Activated CD8-positive, alpha-beta memory T cell treated with anti-CD3 and anti-CD28 coated beads, Interleukin-2, amount 50 U/mL, for 1 hour (primary cell): ENCODE measurements around the gene WDR41.
"Not testable (repeated sequence)": the region's sequence is repeated elsewhere in the genome, so short reads cannot be mapped to it uniquely, and the experiment has no call there.

ENCODE experiments used
- DNase-seq: peaks from one replicate; pipeline ENCODE4 v3.0.0-alpha.2; 2020; ENCODE audit errors: extremely low read depth

Gene WDR41, protein sequence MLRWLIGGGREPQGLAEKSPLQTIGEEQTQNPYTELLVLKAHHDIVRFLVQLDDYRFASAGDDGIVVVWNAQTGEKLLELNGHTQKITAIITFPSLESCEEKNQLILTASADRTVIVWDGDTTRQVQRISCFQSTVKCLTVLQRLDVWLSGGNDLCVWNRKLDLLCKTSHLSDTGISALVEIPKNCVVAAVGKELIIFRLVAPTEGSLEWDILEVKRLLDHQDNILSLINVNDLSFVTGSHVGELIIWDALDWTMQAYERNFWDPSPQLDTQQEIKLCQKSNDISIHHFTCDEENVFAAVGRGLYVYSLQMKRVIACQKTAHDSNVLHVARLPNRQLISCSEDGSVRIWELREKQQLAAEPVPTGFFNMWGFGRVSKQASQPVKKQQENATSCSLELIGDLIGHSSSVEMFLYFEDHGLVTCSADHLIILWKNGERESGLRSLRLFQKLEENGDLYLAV

DNA sequence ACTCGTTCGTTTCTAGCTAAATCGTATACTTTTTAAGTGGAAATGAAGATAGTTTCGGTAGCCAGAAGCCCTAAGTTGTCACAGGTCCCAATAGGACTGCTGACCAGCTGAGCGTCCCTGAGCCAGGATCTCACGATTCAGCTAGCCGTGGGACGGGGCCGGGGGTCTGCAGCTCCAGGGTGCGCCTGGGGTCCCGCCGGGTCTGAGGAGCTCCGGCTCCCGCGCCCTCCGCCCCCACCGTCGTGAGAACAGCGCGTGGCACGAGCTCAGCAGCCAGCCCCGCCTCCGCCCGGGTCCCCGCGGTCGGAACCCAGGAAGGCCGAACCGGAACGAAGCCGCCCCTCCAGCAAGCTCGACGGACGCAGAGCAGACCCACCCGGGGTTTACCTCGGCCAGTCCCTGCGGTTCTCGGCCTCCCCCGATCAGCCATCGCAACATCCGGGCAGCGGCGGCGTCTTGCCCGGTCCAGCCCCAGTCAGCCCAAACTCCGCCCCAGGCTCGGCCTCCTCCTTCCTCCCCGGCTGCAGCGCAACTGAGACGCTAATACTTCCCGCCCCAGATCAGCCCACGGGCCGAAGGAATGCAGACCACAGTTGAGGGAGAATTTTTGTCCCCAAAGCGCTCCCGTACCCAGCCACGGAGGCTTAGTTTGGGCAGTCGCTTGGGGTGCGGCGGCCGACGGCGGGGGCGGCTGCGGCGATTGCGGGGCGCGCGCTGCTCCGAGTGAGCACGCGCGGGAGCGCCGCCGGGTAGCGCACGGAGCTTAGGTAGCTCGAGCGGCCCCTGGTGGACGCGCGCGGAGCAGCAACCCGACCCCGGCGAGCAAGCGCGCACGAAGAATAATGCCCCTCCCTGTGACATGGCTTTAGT, at the start of gene WDR41:
TSS of gene WDR41 (minus strand) at position 534 of the 870 bp plus-strand sequence. CDS start at position 438, 96 bp downstream.
- peak; percentile 44 for DNase-seq

DNA sequence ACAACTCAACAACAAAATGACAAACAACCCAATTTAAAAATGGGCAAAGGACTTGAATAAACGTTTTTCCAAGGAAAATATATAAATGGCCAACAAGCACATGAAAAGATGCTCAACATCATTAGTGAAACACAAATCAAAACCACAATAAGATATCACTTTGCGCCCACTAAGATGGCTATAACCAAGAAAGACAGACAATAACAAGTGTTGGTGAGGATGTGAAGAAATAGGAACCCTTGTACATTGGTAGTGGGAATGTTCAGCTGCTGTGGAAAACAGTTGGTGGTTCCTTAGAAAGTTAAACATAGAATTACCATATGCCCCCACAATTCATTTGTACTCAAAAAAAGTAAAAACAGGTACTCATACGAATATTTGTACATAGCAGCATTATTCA, 39.2 kb upstream of the WDR41 start:
- DNase-seq = no peak

DNA sequence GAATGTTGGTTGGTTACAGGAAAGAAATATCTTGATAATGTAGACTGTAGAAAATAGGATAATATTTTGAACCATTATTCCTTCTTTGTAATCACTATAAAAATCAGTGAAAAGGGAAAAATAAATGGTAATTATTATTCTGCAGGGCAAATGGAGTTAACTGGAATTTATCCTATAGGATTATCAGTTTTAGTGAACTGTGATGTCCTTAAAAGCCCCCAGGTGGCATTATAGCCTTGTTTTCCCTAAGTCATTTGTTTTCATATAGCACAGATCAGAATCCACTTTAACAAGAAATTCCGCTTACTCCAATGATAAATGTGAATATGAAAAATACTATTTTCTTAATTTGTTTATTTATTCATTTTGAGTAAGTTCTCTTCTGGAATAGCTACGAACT, 26.2 kb upstream of the WDR41 start:
- DNase-seq = no peak

DNA sequence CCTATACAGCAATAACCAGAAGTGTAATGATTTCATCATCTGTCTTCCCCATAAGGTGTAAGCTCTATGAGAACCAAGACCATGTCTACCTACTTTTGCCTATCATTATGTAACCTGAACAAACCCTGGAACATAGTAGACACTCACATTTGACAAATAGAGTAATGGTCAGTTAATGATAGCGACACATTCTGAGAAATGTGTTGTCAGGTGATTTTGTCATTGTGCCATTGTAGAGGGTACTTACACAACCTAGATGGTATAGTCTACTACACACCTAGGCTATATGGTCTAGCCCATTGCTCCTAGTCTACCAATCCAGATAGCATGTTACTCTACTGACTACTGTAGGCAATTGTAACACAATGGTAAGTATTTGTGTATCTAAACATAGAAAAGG, 22.3 kb upstream of the WDR41 start:
- DNase-seq = no peak

DNA sequence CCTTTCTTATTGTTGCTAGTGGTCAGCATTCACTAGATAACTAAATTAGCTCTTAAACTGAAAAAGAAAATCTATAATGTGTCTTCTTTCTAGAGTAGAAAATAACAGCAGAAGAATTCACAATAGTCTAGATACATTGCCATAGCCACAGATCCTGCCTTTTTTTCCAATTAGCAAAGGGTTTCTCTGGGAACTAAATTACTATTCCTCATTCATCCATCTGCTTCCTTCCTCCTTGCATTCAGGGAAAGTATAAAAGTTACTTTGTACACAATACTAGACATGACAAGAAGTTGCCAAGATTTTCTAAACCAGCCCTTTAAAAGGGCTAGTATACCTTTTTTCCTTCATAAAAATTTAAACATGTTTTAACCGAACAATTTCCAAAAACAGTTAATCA, 21.2 kb upstream of the WDR41 start:
- DNase-seq = no peak

DNA sequence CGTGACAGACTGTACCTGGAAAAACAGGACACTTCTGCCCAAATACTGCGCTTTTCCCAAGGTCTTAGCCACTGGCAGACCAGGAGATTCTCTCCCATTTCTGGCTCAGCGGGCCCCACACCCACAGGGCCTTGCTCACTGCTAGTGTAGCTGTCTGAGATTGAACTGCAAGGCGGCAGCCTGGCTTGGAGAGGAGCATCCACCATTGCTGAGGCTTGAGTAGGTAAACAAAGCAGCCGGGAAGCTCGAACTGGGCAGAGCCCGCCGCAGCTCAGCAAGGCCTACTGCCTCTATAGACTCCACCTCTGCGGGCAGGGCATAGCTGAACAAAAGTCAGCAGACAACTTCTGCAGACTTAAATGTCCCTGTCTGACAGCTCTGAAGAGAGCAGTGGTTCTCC, 9.0 kb upstream of the WDR41 start:
- not testable (repeated sequence) for DNase-seq

DNA sequence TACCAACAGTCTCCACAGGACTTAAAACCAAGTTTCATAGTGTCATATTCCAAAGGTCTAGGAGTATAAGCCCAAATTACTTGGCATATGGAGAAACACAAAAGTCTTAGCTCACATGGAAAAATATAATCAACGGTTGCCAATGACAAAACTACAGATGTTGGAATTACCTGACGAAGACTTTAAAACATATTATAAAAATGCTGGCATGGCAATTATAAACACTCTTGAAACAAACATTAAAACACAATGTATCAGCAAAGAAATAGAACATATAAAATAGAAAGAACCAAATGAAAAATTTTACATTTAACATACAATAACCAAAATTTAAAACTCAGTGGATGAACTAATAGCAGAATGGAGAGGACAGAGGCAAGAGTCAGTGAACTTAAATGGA, 7.9 kb upstream of the WDR41 start:
- no peak for DNase-seq

DNA sequence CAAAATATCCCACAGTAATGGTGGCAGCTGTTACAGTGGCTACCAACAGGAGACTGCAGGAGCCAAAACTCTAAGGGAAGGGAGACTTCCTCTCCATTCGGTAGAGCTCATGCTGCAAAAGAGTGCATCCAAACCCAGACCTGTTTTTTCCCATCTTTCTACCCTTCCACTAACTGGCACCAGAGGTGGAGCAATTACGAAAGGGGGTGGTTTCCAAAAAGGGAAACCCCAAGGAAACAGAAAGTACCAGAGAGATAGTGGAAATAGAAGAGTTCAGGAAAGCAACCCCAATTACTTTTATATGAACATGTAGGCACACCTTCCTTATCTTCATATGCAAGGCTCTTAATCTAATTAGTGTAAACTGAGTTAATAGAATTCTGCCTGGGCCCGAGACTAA, 7.3 kb upstream of the WDR41 start:
- DNase-seq = no peak

DNA sequence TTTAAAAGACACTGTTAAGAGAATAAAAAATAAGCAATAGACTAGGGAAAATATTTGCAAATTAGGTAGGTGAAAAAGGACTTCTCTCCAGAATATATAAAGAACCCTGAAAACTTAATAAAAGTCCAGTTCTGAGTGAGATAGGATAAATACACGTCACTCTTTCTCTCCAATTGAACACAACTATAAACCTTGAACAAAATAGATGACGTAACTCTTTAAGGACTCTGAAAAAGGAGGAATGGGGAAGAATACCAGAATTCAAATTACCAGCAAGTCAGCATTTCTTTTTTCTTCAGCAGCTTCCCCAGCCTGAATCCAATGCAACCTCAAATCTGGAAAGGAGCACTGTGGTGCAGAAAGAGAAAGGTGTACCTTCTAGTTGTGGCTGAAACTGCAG, 6.8 kb upstream of the WDR41 start:
- DNase-seq = no peak

DNA sequence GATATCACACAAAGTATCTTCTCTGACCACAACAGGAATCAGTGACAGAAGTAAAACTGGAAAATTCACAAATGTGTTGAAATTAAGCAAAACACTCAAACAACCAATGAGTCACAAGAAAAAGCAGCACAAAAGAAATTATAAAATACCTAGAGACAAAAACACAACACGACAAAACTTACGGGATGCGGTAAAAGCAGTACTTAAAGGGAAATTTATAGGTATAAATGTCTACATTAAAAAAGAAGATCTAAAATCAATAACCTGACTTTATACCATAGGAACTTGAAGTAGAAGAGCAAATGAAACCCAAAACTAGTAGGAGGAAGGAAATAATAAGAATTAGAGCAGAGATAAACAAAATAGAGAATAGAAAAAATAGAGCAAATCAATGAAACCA, 2.8 kb upstream of the WDR41 start:
- no peak for DNase-seq

DNA sequence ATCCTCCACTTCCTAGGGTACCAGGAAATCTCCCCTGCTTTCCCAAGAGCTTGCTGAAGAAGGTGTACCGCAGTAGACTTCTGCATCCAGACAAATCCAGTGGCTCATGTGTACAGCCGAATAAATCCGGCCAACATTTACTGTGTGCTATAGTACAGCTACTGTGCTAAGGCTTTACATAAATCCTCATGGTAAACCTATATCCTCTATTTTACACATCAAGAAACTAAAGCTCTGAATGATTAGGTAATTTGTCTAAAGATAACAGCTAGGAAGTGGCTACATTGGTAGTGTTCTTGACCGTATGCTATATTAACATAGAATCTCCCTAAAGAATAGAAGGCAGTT, 511 bp upstream of the WDR41 start:
- DNase-seq = no peak

DNA sequence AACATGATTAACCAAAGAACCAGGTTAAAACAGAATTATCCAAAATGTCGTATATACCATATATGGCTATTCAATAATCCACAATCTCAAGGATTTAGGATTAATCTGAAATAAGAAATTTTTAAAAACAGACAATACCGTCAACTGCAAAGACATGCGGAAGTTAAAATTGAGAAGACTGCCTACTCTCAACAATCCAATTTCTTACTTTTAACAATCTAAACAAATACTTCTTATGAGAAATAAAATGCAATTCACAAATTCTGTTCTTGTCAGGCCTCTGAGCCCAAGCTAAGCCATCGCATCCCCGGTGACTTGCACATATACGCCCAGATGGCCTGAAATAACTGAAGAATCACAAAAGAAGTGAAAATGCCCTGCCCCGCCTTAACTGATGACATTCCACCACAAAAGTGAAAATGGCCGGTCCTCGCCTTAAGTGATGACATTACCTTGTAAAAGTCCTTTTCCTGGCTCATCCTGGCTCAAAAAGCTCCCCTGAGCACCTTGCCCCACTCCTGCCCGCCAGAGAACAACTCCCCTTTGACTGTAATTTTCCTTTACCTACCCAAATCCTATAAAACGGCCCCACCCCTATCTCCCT, 1.3 kb downstream of the WDR41 start:
- not testable (repeated sequence) for DNase-seq

DNA sequence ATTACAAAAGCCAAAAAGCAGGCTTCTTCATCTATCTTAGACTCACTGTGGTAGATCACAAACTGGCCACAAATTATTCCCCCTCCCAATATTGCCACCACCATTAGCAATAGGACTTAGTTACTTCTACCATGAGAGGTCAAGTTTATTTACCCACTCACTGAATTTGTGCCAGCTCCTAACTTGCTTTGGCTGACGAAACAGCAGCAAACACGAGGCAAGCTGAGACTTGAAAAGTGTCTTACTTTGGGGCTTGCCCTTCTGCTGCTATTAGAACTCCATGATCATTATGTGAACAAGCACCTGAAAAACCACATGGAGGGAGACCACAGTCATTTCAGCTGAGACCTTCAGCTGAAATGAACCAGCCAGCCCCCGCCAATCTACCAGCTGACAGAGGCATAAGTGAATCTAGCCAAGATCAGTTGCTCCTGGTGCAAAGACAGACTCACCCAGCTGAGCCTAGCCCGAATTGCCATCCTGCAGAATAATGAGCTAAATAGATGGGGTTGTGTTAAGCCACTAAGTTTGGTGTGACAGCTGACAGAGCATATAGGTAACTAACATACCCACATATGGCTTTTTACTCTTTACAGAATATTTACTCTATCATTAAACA, 5.7 kb downstream of the WDR41 start:
- DNase-seq = no peak

DNA sequence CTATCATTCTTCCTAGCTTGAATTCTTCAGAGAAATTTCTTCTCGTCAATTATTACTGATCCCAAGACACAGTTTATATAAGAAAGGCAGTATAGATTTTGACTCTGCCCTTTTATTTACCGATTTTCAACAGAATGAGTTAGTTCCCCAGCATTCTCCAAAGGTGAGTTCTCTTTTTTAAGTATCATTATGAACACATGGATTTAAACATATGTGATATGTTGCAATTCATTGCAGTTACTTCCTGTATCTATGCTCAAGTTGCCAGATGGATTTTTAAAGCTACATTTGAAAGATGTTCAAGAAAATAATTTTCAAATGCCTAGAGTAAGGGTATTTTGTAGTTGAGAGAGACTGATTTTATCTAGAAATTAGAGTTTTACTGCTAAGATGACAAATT, 8.4 kb downstream of the WDR41 start:
- no peak for DNase-seq

DNA sequence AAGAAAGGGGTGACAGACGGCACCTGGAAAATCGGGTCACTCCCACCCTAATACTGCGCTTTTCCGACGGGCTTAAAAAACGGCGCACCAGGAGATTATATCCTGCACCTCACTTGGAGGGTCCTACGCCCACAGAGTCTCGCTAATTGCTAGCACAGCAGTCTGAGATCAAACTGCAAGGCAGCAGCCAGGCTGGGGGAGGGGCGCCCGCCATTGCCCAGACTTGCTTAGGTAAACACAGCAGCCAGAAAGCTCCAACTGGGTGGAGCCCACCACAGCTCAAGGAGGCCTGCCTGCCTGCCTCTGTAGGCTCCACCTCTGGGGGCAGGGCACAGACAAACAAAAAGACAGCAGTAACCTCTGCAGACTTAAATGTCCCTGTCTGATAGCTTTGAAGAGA, 17.1 kb downstream of the WDR41 start:
- DNase-seq = not testable (repeated sequence)

DNA sequence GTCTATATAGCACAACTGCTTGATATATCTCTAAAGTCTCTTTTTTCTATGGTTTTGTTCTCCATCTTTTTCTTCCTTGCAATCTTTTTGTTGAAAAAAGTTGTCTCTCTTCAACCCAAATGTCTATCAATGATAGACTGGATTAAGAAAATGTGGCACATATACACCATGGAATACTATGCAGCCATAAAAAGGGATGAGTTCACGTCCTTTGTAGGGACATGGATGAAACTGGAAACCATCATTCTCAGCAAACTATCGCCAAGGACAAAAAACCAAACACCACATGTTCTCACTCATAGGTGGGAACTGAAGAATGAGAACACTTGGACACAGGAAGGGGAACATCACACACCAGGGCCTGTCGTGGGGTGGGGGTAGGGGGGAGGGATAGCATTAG, 23.2 kb downstream of the WDR41 start:
- DNase-seq = not testable (repeated sequence)

DNA sequence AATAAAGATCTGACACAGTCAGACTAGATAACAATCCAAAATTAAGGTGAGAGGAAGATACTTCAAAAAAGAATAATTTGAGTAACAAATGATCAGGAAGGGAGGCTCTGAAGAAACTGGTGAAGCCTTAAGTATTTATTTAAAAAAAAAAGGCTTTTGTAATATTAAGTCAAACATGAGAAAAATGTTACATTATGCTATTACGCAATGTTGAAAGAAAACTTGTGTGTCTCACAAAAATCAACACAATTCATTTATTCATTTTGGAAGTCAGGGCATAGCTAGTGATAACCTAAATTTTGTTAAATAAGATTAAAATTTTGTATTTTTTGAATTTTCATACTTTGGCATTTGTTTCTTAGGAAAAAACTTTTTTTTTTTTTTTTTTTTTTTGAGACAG, 28.2 kb downstream of the WDR41 start:
- DNase-seq = no peak

DNA sequence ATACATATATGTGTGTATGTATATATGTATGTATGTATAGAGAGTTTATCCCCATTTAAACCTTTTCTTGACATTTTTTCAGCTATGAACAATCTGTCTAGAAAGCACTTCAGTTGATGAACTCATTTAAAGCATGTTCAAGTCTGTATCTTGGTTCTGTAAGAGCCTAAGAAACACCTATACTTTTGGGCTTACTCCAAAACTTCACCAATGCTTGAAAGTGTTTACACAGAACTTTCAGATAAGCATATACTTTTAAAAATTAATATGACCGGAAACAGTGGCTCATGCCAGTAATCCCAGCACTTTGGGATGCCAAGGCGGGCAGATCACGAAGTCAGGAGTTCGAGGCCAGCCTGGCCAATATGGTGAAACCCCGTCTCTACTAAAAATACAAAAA, 30.8 kb downstream of the WDR41 start:
- DNase-seq = no peak

DNA sequence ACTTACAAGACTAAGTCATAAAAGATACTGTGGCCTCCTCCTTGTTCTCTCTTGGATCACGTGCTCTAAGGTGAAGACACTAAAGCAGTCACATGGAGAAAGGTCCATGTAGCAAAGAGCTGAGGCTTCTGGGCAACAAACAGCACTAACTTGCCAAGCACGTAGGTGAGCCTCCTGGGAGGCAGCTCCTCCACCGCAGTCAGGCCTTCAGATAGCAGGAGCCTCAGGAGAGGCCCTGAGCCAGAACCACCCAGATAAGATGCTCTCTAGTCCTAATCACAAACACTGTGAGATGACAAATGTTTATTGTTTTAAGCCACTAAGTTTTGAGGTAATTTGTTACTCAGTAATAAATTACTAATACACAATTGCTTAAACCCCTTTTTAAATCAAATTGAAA, 38.0 kb downstream of the WDR41 start:
- no peak for DNase-seq

DNA sequence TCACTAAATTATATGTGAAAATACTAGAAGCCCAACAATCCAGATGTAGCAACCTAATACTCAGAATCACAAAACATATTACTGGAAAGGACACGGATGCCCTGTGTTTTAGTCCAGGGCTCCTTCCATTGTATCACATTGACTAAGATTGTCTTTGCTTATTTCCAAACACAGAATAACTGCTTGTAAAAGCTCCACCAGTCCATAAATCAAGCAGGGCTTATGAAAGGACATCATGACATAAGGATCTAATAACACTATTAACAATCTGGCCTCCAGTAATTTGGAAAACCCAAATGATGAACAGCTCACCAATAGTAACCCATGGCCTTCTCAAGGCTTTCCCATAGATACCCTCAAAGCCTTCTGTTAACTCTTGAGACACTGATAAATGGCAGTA, 39.8 kb downstream of the WDR41 start:
- no peak for DNase-seq

DNA sequence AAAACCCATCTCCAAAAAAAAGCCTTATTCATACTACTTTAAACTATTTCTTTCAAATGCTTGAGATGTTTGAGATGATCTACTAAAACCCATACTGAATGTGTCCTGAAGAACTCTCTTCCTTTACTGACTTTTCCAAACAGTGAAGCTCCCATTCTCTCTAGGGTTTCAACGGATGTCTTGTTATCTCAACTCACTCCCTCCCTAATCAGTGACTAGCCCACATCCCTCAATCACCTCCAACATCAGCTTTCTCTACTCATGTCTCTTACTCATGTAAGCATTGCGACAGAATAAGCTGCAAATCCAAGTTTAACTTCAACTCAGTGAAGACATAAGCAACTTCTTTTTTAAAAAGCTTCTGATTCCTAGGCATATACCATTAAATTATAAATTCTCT, 42.1 kb downstream of the WDR41 start:
- DNase-seq = no peak

DNA sequence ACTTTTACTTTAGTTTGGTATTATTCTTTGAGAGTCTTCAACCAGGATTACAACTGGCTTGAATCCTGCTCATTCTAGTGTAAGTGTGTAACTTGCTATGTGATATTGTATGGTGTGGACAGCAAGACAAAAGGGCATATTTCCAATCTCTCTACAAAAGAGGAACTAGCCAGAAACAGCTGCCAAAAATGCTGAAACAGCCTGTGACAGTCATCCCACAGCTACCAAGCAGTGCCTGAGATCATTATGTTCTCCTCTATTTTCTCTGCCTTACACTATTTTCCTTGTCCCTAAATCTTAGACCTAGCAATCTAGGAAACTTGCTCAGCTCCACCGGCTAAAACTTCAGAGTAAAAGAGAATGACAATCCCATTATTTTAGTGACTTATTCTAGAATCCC, 42.8 kb downstream of the WDR41 start:
- no peak for DNase-seq
